ENCODE measurements around the gene LRRN4.
"Not testable (repeated sequence)": the region's sequence is repeated elsewhere in the genome, so short reads cannot be mapped to it uniquely, and the experiment has no call there.

Gene LRRN4

DNA sequence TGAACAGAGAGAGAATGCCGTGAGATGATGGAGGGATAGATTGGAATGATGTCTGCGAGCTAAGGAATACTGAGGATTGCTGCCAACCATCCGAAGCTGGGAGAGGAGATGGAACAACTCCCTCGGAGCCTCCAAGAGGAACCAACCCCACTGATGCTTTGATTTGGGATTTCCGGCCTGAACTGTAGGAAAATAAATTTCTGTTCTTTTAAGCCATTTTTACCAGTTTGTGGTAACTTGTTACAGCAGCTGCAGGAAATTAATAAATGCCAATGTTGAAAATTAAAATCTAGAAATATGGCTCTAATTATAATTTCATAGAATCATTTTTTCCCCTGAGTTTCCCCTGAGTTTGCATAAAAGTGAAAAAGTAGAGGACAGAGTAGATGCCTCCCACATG lies 14.1 kb downstream of the LRRN4 start:
- TF ChIP-seq, protein P1, sequence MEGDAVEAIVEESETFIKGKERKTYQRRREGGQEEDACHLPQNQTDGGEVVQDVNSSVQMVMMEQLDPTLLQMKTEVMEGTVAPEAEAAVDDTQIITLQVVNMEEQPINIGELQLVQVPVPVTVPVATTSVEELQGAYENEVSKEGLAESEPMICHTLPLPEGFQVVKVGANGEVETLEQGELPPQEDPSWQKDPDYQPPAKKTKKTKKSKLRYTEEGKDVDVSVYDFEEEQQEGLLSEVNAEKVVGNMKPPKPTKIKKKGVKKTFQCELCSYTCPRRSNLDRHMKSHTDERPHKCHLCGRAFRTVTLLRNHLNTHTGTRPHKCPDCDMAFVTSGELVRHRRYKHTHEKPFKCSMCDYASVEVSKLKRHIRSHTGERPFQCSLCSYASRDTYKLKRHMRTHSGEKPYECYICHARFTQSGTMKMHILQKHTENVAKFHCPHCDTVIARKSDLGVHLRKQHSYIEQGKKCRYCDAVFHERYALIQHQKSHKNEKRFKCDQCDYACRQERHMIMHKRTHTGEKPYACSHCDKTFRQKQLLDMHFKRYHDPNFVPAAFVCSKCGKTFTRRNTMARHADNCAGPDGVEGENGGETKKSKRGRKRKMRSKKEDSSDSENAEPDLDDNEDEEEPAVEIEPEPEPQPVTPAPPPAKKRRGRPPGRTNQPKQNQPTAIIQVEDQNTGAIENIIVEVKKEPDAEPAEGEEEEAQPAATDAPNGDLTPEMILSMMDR (IDR thresholded peaks at IDR 0.05): no peak
- intact Hi-C loops (cut with DNase I; ENCODE audit: low total_unique reads): no loop called here
- no peak for DNase-seq
- Histone ChIP-seq H3K27me3 (no peaks in the 10 kb centered on the region), H3K36me3 (peaks cover 67 to 77% (median 70%) of the 10 kb centered on the region in 3 donors), H3K27ac (no peak overlapping the region), H3K4me3 (no peak overlapping the region), H3K4me1 (peaks cover 0 to 2% (median 0%) of the 10 kb centered on the region in 4 donors), H3K9me3 (no peaks in the 10 kb centered on the region)

DNA sequence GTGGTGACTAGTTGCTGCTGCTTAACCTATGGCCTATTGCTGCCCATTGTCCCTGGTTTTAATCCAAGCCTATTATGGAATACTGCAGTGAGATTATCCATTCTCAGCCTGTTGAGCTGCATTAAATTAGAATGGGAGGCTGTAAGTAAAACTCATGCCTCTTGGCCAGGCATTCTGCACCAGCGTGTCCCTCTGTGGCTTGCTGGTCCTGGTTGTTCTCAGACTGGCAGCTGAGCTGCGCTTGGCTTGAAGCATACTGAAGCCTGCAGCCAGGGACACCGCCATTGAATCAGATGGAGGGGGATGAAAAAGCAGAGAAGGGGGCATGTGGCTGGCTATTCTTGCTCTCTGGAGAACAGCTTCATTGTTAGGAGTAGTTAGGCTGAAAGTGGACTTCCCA lies 15.6 kb downstream of the LRRN4 start:
- Histone ChIP-seq H3K36me3 (peaks cover 78 to 92% (median 85%) of the 10 kb centered on the region in 3 donors), H3K4me1 (peaks cover 0 to 14% (median 0%) of the 10 kb centered on the region in 4 donors), H3K27me3 (no peaks in the 10 kb centered on the region), H3K4me3 (no peak overlapping the region), H3K27ac (no peak overlapping the region), H3K9me3 (no peaks in the 10 kb centered on the region)
- intact Hi-C loops (cut with DNase I; ENCODE audit: low total_unique reads): no loop called here
- no peak for DNase-seq
- TF ChIP-seq, protein P1 (IDR thresholded peaks at IDR 0.05): no peak

DNA sequence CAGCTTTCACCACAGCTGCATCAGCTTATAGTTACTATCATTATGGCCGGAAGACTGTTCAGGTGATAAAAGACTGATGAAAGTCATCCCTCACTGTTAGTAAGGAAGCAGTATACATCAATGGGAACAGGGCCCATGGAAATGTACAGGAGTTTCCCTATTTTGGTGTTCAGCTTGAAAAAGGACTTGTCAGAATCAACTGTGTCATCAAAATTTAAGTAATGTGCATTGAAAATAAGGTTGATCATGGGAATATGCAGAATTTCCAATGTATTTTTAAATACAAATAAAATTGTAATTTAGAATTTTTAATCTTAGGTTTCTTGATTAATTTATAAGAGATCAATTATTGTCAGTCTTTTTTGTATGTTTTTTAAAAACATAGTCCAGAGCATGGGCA lies 16.8 kb downstream of the LRRN4 start:
- Histone ChIP-seq H3K4me1 (peaks cover 0 to 14% (median 0%) of the 10 kb centered on the region in 4 donors), H3K36me3 (peaks cover 76 to 89% (median 85%) of the 10 kb centered on the region in 3 donors), H3K27me3 (no peaks in the 10 kb centered on the region), H3K27ac (no peak overlapping the region), H3K9me3 (no peaks in the 10 kb centered on the region), H3K4me3 (no peak overlapping the region)
- TF ChIP-seq, protein P1 (IDR thresholded peaks at IDR 0.05): no peak
- intact Hi-C loops (cut with DNase I; ENCODE audit: low total_unique reads): no loop called here
- DNase-seq: no peak

DNA sequence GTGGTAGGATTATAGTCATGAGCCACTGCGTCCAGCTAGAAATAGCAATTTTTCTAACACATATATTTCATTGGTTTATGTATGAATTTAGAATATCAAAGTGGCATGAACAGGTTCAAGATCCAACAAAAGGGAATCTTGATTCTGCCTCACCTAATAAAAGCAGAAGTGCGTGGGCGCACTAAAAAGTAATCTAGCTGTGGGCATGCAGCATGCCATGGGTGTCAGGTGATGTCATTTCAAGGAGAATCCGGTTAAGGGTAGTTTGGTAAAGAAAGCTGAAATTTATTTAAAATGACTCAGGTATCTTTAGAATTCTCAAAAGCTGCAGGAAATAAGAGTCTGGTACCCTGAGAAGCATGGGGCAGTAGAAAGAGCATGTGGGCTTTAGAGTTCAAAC lies 17.6 kb downstream of the LRRN4 start:
- H3K4me1 ChIP-seq: peaks cover 0 to 14% (median 0%) of the 10 kb centered on the region in 4 donors
- intact Hi-C loops (cut with DNase I; ENCODE audit: low total_unique reads): no loop called here
- H3K9me3 ChIP-seq: no peaks in the 10 kb centered on the region
- H3K27me3 ChIP-seq: no peaks in the 10 kb centered on the region
- no peak overlapping the region for H3K4me3 ChIP-seq
- no peak overlapping the region for H3K27ac ChIP-seq
- no peak for DNase-seq
- H3K36me3 ChIP-seq: peaks cover 68 to 81% (median 76%) of the 10 kb centered on the region in 3 donors
- TF ChIP-seq, protein P1 (IDR thresholded peaks at IDR 0.05): no peak

DNA sequence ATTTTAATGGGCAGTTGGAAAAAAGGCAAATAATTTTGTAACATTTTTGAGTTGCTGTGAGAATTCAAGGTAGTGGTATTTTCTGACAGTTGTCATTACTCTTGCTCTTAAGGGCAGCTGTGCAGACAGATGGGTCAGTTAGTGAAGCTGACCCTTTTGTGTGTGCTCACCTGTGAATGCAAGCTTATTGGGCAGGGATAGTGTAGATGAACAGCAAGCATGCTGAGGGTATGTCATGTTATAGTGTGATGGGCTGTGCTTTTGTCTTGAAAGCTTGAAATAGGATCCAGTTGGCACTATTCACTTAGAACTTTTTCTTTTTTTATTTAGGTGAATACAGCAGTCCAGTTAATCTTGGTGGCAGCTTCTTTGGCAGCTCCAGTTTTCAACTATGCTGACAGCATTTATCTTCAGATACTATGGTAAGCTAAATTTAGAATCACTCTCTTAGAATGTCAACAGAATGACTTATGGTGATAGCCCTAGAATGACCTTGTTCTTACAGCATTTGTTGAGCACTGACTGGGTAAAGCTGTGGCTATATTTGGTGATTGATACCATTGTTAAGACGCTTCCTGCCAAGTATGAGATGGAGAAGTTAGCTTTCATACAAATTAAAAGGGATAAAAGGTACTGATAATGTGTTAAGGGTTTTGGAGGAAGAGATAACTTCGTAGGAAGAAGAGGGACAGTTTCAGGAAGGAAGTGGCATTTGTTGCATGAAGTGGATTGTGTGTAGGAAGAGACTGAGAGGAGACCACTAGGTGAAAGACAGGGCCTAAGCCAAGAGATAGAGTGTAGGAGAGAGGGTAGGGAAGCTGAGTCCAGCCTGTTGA lies 19.5 kb downstream of the LRRN4 start:
- H3K36me3 ChIP-seq: peaks cover 54 to 62% (median 59%) of the 10 kb centered on the region in 3 donors
- intact Hi-C loops (cut with DNase I; ENCODE audit: low total_unique reads): no loop called here
- H3K27me3 ChIP-seq: no peaks in the 10 kb centered on the region
- no peak overlapping the region for H3K4me3 ChIP-seq
- TF ChIP-seq, protein P1 (IDR thresholded peaks at IDR 0.05): no peak
- no peak overlapping the region for H3K27ac ChIP-seq
- DNase-seq: no peak
- H3K9me3 ChIP-seq: no peaks in the 10 kb centered on the region
- peaks cover 0 to 22% (median under 1%) of the 10 kb centered on the region in 4 donors for H3K4me1 ChIP-seq

DNA sequence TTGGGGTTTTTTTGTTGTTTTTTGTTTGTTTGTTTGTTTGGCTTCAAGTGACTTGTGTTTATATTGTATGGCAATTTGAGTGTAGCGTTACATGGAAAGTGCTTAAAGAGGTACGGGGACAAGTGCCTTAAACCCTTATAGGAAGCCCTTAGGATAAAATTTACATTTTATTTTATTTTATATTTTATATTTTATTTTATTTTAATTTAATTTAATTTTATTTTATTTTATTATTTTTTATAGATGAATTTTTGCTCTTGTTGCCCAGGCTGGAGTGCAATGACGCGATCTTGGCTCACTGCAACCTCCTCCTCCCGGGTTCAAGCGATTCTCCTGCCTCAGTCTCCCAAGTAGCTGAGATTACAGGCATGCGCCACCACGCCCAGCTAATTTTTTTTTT lies 21.0 kb downstream of the LRRN4 start:
- DNase-seq; H3K27me3 ChIP-seq; H3K9me3 ChIP-seq; intact Hi-C loops (cut with DNase I; ENCODE audit: low total_unique reads); H3K4me3 ChIP-seq; H3K27ac ChIP-seq: not testable (repeated sequence)
- H3K36me3 ChIP-seq: peaks cover 42 to 48% (median 45%) of the 10 kb centered on the region in 3 donors
- peaks cover 0 to 27% (median 3%) of the 10 kb centered on the region in 4 donors for H3K4me1 ChIP-seq
